Fibroblast of skin of left biceps (primary cell): Measurements from ENCODE around the gene C16orf95.
"Not testable (repeated sequence)": the region's sequence is repeated elsewhere in the genome, so short reads cannot be mapped to it uniquely, and the experiment has no call there.

ENCODE experiments used
- DNase-seq, 2 experiments: peaks; one replicate each; pipeline ENCODE4 v3.0.0-alpha.2; 2013; ENCODE audit warnings: low read depth in 2 of 2

The C16orf95 gene

GRCh38 chr16:87316923-87317749 lies at the start of gene C16orf95:
C16orf95 (minus strand) TSS chr16:87317392; CDS start chr16:87317242, 150 bp downstream.
- peak; percentile 88 to 89 for DNase-seq

GRCh38 chr16:87366930-87367329 lies 49.7 kb upstream of the C16orf95 start:
- no peak for DNase-seq

- no peak for DNase-seq
These were observed 49.1 kb upstream of the C16orf95 start for GRCh38 chr16:87366288-87366687.

- no peak for DNase-seq
These were observed 48.0 kb upstream of the C16orf95 start for GRCh38 chr16:87365021-87365713.

- no peak for DNase-seq
These were observed 46.7 kb upstream of the C16orf95 start for GRCh38 chr16:87363771-87364455.

GRCh38 chr16:87362828-87363559 lies 45.8 kb upstream of the C16orf95 start:
- DNase-seq: not testable (repeated sequence)

DNA sequence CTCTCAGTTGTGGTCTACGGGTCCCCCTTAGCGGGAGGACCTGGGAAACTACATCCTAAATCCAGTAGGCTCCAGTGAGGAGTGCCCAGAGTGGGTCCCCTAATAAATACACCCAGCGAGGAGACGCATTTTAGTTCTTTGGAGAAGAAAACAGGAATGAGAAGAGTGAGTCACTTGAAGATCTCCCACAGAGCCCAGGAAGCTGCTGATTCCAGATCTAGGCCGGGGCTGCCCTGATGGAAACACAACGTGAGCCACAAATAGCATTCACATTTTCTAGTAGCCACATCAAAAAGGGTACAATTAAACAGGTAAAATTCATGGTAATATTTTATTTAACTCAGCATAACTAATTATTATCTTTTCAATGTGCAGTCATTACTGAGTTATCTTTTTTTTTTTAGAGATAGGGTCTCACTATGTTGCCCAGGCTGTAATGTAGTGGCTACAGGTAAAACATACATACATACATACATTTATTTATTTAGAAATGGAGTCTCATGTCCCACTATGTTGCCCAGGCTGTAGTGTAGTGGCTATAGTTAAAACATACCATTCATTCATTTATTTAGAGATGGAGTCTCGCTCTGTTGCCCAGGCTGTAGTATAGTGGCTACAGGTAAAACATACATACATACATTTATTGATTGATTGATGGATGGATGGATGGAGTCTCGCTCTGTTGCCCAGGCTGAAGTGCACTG lies 44.9 kb upstream of the C16orf95 start:
- DNase-seq: no peak

DNA sequence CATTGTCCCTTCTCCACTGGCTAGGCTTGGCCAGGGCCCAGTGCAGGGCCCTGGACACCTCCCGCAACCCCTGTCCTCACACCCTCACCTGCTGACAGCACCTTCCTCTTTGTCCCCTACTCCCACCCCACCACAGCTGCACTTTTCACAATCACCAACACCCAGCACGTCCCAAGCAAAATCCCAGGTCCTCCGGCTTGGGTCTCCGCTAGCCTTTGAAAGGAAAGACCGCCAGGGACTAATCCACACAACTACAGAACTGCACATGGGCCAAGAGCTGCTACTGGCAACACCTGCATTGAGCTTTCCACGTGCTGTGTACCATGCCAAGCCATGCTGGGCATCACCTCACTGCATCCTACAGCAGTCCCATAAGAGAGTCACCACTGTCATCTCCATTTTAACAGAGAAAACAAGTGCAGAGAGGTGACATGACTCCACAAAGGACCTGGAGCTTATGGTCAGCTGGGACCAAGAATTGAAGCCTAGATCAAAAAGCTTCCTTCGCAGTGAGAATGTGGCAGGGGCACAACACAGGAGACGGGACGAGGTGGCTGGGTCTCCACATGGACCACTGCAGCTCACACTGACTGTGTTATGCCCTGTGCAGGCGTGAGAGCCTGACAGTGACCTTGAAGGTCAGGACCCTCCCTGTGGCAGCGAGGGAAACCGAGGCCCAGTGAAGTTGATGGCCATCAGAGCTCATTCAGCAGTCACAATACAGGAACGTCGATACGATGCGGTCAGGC lies 43.8 kb upstream of the C16orf95 start:
- DNase-seq: no peak

DNA sequence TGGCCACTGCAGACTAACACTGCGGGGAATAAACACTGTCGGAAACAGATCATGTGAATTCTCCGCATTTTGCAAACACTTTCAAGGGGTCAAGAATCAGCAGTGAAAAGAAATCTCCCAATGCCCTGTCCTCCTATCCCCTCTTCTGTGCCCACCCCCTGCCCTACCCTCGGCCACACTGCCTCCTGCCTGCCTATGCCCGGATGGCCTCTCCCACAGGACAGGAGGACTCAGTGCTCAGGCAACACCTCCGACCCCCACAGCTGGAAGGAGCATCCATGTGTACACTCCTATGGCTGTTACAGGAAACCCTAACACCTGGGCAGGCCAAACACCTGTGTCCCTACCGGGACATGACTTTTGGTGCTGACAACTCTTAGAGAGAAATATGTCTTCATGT lies 41.9 kb upstream of the C16orf95 start:
- no peak for DNase-seq

DNA sequence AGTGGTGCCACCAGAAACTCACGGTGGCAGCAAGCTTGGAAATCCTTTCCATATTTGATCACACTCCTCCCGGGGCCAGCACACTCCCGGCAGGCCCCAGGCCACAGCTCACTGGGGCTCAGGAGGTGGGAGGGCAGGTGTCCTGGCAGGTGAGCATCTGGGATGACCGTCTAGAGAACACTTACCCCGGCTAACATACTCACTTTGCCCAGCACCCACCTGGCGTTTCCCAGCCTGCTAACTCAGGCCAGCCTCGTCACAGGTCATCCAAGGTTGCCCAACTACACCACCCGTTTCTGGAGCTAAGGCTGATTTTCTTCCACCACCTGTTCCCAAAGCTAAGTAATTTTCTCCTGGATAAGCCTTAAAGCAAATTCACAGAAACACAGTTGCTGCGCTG lies 41.5 kb upstream of the C16orf95 start:
- DNase-seq: no peak

DNA sequence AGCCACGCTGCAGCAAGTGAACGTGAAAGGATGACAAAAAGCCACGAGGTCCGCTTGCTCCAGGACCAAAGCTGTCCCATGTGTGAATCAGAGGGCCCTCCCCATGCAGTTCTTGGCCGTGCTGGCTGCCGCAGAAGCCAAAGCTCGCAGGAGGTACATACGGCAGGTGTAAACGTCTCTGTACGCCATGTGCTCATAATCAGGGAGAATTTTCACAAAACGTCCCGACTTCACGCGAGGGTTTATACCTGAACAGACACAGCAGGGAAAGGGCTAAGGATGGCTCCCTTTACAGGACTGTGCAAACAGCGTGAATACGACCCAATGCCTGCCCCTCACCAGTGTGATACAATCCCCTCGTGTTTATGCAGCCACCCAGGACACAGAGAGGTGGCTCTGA lies 41.1 kb upstream of the C16orf95 start:
- no peak for DNase-seq

- DNase-seq: no peak
These were observed 39.3 kb upstream of the C16orf95 start for GRCh38 chr16:87356491-87356853.

GRCh38 chr16:87353613-87354012 lies 36.4 kb upstream of the C16orf95 start:
- no peak for DNase-seq

GRCh38 chr16:87352818-87353217 lies 35.6 kb upstream of the C16orf95 start:
- DNase-seq: no peak

DNA sequence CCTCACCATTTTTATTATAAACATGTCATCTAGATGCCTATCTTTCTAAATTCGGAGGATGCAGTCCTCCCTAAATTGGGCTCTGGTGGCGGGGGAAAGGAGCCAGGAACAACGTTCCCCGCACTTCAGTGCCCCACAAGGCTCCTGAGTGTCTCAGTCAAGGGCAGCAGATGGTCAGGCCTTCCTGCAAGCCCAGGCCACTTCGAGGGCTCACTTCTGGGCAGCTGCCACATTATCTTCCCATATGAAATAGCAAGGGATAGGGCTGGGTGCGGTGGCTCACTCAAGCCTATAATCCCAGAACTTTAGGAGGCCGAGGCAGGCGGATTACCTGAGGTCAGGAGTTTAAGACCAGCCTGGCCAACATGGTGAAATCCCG lies 34.1 kb upstream of the C16orf95 start:
- DNase-seq: no peak

DNA sequence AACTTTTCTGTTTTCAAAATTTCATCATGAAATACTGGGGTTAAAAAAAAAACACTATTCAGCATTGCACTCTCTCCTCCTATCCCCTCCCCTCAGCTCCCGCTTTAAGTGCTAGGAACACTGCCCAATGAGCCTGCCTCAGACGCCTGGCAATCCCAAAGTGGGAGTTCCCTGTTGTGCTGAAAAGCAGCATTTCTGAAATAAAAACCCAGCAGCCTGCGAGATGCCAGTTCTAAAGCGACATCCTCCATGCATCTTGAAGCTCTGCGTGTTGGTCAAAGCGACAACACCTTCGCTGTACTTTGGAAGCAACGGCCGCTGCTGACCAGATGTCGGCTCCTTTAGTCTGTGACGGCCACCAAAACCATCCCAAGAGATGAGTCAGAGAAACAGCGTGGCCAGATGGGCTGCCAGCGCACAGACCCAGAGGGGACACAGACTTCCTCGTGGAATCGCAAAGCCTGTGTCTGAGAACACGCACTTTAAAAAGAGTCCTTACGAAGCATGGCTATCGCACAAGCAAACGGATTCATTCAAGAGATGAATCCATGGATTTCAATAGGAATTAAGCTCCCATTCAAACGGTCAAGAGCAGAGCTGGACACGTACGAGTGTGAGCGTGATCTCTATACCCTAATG lies 33.6 kb upstream of the C16orf95 start:
- DNase-seq: no peak

DNA sequence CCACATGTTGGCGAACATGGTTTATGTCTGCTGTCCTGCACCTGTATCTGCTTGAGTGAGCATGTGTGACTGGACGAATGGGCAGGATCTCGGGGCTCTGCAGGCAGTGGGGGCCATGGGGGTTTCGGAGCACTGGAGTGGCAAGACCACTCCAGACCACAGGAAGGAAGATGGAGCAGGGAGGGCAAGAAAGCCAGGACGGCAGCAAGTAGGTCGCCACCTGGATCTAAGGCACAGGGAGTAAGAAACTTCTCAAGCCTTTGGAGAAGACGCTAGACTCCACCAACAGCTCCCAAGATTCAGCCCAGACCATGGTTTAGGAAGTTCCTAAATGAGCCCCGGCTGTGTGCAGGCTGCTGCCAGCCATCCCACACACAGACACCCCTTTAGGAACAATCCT lies 32.8 kb upstream of the C16orf95 start:
- no peak for DNase-seq

GRCh38 chr16:87348616-87349157 lies 31.5 kb upstream of the C16orf95 start:
- DNase-seq: no peak

DNA sequence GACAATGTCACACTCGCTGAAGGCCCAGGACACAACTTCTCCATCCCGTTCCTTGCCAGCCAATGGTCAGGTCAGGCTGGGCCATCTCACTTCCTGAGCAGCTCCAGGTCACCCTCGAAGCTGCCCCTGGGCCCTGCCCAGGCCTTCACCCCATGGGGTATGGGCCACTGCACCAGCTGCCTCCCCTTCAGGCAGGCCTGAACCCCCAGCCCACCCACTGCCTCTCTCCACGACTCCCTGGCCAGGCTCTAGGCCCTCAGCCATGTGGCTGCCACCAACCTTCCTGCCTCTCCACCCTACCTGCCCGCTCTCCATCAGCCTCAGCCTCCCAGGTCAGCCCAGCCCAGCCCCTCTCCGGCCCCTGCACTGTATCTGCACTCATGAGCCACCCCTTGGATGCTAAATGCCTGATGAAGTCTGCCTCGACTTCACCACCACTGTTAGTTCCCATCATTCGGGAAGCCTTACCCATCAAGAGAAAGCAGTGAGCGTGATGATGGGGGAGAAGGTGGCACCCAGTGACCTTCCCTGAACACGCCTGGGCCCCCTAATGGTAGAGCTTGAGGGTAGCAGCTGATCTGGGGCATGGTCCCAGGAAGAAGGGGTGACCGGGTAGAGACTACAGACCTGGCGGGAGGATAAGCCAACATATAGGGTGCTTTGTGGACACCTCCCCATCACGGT lies 30.9 kb upstream of the C16orf95 start:
- no peak for DNase-seq
